ENCODE measurements around the gene TDRD12.

- TF ChIP-seq CTCF (optimal IDR thresholded peaks at IDR 0.05 in 1 of 3, IDR thresholded peaks at IDR 0.05 in 1 of 3, conservative IDR thresholded peaks at IDR 0.05 in 1 of 3; ENCODE audit: extremely low read depth in 1 of 3, insufficient read depth in 2 of 3, low read length in 3 of 3) (no peak), EZH2 (IDR thresholded peaks at IDR 0.05; ENCODE audit: low read length) (no peak)
These were observed 100.1 kb downstream of the TDRD12 start for GRCh38 chr19:32819419-32820400.
